Stimulated activated CD4-positive, alpha-beta T cell treated with anti-CD3 and anti-CD28 coated beads, TNF-alpha, amount 100 ng/mL, for 48 hours (primary cell): ENCODE results near the gene IRF7.

ENCODE experiments used
- DNase-seq, 3 donors: peaks; one replicate each; pipeline ENCODE4 v3.0.0-alpha.2; 2020; ENCODE audit warnings: low read depth in 3 of 3

Gene IRF7

DNA sequence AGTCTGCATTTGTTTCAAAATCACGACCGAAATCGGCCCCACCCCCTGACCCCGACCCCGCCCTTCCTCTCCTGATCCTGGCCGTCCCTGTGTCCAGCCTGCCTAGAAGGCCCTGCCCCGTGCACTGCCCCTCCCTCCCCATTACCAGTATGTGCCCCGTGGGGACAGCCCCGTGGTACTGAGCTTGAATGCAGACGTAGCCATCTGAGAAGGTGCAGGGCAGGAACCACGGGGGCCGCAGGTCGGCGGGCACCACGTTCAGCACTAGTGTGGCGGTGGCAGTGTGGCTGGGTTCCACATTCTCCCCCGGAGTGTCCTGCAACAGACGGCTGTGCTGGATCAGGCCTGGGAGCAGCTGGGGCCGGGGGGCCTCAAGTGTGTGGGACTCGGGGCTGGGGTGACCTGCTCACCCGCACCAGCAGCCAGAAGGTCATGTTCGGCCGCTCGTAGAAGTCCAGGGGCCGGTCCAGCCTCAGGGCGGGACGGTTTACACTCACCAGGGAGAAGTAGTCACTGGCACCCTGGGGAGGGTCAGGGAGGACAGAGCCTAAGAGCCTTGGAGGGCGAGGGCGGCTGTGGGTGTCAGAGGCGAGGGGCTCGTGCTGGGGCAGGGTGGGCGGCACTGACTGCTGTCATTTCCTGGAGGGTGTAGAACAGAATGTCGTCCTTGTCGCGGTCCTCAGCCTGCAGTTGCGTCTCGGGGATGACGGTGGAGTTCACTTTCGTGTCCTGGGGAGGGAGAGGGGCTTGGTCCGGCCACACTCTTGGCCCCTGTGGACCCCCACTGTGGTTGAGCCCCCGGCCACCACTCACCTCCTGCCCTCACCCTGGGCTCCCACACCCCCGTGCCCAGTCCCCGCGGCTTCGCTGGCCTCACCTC lies 5.4 kb upstream of the IRF7 start:
- DNase-seq: no peak

DNA sequence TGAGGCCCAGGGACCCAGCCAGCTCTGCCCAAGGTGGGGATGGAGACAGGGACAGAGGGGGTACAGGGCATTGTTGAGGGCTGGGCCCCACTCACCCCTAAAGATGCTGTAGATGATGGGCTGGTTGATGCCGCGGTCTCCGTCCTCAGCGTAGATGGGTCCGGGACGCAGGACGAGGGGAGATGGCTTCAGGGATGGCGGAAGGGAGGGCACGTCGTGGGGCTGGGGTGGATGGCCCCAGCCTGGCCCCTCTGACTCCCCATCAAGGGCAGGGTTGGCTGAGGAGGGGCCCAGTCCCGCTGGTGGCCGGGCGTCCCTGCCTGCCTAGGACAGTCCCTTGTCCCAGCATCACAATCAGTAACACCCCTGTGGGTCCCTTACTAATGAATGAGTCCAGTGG lies 4.5 kb upstream of the IRF7 start:
- DNase-seq: no peak

DNA sequence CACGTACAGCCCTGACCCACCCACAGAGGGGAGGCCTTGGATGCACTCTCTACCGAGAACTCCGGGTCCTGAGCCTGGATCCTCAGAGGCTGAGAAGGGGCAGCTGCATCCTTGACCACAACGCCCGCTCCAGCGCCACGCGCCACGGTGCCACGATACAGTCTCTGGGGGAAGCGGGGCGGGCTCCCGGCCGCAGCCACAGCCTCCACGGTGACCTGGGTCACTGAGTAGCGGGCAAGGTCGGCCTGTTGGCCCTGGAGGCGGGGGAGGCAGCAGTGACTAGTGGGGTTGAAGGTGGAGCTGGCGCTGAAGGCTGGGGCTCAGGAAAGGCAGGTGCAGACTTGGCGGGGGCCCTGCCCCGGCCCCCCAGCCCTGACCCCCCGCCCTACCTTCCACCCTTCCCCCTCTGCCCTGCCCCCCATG lies 3.9 kb upstream of the IRF7 start:
- DNase-seq: no peak

- no peak for DNase-seq
Measured at GRCh38 chr11:618856-619627, 3.3 kb upstream of the IRF7 start.

DNA sequence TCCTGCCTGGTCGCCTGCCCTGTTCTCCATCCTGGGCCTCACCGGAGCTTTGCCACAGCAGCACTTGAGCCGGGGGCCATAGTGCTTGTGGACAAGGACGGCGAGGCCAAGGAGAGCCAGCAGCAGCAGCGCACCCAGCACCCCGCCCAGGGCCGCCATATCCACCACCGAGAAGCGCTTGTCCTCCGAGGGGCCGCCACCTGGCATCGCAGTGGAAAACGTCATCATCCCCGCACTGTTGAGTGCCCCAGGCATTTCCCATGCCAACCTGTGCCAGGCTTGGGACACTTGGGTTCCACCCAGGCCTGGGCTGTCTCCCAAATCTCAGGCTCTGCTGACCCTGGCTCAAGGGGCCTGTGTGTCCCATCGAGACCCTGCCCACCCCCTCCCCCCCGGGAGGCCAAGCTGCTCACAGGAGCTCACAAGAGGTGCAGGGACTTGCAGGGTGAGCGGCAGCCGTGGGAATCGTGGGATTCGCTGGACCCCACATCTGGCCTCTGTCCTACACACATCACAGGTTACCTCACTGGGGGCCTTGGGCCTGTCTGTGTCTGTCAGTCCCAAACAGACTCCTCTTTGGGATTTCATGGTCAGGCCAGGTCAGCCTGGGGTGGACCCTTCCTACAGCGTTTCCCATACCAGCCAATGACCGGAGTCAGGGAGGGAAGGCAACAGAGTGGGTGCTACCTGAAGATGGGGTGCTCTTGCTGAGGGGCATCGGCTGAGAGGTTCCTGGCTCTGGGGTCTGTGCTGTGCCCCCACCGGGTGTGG lies 2.3 kb upstream of the IRF7 start:
- no peak for DNase-seq

GRCh38 chr11:617199-617911 lies 1.6 kb upstream of the IRF7 start:
- DNase-seq: no peak

DNA sequence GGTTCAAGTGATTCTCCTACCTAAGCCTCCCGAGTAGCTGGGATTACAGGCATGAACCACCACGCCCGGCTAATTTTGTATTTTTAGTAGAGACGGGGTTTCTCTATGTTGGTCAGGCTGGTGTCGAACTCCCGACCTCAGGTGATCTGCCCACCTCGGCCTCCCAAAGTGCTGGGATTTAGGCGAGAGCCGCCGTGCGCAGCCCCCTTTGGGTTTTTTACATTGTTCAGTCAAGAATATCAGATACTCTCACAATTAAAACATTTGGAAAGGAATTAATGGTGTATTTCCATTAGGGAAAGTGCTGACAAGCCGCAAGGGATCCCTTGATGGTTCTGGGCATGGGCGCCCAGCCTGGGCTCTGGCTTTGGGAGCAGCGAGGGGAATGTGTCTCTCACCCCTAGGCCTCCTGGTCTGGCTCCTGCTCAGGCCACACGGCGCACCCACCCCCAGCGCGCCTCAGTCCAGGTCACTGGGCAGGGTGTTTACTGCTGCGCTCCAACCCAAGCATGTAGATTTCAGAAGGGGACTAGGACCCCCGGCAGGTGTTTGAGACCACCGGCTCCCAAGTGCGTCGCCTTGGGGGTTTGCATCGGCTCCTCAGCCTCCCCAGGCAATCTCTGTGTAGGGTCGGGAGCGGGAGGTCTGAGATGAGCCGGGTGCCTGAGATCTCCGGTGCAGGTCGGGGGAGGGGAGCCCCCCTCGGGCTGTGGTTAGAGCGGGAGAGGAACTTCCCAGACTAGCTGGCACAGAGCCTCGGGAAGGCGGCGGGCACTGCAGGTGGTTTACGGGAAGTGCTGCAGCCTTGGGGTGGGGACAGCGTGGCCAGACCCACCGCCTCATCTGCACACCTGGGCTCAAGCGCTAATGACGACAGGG lies 809 bp upstream of the IRF7 start:
- no peak for DNase-seq

DNA sequence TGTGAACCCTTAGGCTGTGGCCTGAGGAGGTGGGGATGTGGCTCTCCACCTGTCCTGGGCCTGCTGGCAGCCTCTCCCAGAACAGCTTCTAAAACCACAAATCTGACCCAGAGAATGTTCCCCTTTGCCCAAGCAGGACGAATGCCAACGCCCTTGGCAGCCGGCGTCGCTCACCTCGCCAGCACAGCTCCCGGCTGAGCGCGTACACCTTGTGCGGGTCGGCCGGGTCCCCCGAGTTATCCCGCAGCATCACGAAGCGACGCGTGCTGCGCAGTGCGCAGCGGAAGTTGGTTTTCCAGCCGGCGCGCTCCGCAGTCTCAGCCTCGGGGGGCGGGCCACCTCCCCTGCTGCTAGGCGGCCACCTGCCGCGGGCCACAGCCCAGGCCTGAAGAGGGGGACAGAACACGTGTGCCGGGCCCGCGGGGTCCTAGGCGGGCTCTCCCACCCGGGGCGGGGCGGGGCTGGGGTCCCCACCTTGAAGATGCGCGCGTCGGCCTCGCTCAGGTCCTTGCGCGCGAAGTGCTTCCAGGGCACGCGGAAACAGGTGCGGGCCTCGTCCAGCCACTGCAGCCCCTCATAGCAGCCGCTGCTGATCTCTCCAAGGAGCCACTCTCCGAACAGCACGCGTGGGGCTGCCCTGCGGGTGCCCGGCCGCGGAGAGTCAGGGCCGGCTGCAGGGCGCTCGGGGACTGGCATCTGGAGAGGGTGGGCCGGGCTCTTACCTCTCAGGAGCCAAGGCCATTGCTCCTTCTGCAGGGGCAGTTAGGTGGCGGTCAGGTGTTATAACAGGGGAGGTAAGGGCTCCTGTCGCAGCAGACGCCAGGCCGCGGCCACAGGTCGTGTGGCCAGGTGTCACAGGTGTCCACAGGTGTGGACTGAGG lies 887 bp downstream of the IRF7 start:
- DNase-seq: no peak

DNA sequence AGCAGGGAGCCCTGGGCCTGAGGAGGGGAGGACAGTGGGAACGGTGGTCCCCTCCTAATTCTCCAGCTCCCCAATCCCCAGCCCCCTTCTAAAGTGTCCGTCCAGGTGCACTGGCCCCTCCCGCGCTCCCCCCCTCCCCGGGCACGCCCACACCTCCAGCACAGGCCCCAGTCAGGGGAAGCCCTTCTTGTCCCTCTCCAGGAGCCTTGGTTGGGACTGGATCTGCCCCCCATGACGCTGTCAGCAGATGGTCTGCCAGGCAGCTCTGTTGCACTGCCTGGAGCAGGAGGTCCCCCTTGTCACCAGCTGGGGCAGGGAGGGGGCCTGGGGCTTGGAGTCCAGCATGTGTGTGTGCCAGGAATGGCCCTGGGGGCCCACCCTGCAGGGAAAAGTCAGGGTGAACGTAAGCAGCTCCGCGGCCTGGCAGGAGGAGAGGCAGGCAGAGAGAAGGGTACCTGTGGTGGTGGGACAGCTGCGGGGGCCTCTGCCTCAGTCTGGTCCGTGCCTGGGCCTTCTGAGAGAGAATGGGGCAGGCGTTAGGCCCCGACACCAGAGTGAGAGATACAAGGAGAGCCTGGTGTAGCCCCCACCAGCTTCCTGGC lies 1.6 kb downstream of the IRF7 start:
- no peak for DNase-seq

DNA sequence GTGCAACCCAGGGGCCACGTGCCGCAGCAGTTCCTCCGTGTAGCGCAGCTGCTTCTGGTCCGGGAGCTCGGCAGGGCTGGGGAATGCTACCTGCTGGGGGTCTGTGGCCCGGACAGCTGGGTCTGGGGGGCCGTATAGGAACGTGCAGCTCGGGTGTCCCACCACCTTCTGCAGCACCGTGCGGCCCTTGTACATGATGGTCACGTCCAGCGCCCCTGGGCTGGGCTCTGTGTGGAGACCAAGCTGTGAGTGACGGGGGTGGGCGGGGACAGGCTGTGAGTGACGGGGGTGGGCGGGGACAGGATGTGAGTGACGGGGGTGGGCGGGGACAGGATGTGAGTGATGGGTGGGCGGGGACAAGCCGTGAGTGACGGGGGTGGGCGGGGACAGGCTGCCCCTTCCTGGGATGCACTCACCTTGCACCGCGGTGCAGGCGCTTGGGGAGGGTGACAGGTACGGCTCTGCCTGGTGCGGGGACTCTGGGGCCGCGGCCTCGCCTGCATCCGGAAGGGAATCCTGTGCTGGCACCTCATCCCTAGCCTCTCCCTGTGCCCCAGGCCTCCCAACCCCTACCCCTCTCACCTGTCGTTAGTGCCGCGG lies 2.3 kb downstream of the IRF7 start:
- DNase-seq: peak; percentile 68 to 93 (median 70)

DNA sequence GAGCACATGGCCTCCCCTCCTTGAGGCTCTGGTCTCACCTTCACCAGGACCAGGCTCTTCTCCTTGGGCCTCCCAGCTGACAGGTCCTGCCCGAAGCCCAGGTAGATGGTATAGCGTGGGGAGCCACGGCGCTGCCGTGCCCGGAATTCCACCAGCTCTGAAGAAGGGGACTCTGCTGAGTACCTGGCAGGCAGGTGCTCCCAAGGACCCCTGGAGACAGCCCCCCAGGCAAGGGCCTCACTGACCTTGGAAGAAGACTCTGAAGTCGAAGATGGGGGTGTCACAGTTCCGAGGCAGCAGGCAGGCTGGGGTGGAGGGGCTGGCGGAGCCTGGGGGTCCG lies 2.8 kb downstream of the IRF7 start:
- no peak for DNase-seq

DNA sequence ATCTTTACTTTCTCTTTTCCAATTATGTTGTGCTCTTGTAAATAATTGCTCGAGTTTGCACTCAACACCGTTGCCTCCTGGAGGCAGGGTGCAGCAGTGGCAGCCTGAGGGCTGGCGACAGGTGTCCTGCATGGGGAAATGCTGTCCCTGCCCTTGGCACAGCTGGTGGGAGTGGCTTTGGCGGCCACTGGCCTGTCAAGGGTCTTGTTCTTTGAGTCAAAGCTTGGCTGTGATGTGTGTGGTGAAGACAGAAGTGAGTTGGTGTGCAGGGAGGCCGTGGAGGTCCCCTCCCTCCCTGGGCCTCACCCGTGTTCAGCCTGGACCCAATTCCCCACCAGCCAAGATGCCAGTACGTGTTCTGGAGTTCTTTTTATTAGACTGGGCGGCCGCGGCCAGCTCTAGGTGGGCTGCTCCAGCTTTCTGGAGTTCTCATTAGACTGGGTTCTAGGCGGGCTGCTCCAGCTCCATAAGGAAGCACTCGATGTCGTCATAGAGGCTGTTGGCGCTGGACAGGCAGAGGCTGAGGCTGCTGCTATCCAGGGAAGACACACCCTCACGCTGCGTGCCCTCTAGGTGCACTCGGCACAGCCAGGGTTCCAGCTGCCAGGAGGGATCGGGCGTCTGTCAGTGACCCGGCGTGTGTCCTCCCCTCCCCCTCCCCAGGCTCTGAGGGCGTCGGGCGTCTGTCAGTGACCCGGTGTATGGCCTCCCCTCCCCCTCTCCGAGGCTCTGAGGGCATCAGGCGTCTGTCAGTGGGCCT lies 3.4 kb downstream of the IRF7 start:
- DNase-seq: no peak

- DNase-seq: no peak
Measured at GRCh38 chr11:611001-611996, 4.5 kb downstream of the IRF7 start.

DNA sequence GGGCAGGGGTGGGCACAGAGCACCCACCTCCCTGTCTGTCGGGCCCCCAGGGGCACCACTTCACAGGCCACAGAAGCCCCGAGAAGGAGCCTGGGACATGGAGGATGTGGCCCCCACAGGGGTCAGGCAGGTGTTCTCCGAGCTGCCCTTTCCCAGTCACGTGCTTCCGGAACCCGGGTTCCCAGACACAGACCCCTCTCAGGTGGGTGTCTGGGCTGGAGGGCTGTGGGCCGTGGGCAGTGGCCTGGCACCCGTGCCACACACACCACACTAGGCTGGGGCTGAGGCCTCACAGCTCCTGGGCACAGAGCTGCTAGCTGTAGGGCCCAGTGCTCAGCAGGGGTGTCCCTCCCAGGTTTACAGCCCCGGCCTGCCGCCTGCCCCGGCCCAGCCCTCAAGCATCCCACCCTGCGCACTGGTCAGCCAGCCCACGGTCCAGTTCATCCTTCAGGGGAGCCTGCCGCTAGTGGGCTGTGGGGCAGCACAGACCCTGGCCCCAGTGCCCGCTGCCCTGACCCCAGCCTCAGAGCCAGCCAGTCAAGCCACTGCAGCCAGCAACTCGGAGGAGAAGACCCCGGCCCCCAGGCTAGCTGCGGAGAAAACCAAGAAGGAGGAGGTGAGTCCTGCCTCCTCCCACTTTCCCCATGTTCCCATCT lies 5.5 kb downstream of the IRF7 start:
- no peak for DNase-seq

DNA sequence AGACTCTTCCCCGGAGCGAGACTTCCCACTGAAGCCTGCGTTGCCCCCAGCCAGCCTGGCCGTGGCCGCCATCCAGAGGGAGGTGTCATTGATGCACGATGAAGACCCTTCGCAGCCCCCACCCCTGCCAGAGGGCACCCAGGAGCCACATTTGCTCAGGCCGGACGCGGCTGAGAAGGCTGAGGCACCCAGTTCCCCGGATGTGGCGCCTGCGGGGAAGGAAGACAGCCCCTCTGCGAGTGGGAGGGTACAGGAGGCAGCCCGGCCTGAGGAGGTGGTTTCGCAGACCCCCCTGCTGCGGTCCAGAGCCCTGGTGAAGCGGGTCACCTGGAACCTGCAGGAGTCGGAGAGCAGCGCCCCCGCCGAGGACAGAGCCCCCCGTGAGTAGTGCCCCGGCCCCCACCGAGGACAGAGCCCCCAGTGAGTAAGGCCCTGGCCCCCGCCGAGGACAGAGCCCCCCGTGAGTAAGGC lies 6.4 kb downstream of the IRF7 start:
- DNase-seq: no peak

GRCh38 chr11:608791-609251 lies 6.9 kb downstream of the IRF7 start:
- DNase-seq: no peak
